ENCODE measurements around the gene GALNT5. TPM values are rescaled to one million over a fixed set of nuclear protein-coding genes. Genes with fewer than 3 reads are reported as not detected.
A peak's percentile ranks its signal among the peaks of the same experiment; 100 is the strongest.

The GALNT5 gene
- total RNA-seq, 1 donor from 2014 or later = 2.2 TPM

DNA sequence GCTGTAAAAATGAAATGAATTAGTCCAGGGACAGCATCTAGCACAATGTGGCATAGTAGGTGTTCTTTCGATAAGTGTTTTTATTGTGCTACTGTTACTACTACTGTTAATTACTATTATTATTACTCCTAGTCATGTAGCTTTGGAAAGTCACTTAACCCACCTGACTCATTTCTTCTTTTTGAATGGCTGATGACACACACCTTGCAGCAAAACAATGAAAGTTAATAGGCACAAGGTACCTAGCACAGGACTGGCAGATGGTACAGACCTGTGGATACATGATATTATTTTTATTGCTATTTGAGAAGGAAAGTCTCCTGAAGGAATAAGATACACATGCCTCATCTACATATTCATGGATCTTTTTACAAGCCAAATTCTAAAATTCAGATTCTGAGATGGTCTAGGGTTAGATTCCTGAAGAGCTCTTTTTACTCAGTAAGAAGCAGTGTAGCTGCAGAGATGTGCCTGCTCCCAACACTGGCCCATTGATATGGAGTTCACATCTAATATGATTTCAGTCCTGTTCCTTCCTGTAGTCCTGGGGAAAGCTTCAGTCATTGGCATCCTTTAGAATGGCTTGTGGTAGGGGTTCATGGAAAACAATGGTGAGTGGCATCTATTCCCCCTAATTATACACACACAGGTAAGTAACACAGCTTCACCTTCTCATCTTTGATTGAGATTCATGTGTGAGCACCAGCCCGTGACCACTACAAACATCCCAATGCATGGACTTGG is 76.0 kb downstream of the GALNT5 start:
- no peaks in the 10 kb centered on the region for H3K27me3 ChIP-seq (ENCODE audit: insufficient read depth, low read length)

DNA sequence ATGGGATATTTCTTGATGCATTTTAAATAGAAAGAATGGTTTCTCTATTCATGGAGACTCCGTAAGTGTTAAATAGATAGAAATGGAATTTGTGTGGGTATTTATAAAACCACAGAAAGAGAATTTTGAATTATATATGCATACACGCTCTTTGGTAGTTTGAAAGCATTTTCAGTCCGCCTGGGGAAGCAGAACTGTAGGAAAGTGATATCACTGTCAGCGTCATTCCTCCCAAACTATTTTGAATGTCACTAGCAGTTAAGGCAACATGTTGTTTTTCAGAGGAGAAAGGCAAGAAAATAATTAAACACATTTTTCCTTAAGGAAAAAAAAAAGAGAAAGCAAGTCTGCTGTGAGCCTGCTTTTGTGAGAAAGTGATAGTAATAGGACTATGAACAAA is 76.8 kb downstream of the GALNT5 start:
- Mint-ChIP-seq H3K36me3 (ENCODE audit: low read depth, unreplicated experiment) (no peaks in the 10 kb centered on the region), H3K27ac (ENCODE audit: unreplicated experiment) (no peak overlapping the region), H3K4me3 (ENCODE audit: unreplicated experiment) (no peak overlapping the region), H3K27me3 (ENCODE audit: low read depth, unreplicated experiment) (no peaks in the 10 kb centered on the region), H3K9me3 (ENCODE audit: unreplicated experiment) (no peaks in the 10 kb centered on the region), H3K4me1 (ENCODE audit: low read depth, unreplicated experiment) (no peaks in the 10 kb centered on the region)
- Histone ChIP-seq H2AFZ (ENCODE audit: low read depth, low read length) (no peak overlapping the region), H3K27ac (ENCODE audit: low read depth, low read length) (no peak overlapping the region), H4K20me1 (ENCODE audit: insufficient read depth, low read length) (no peaks in the 10 kb centered on the region), H3K9ac (ENCODE audit: low read length) (no peak overlapping the region), H3K36me3 (ENCODE audit: insufficient read depth, low read length) (no peaks in the 10 kb centered on the region), H3K4me1 (ENCODE audit: insufficient read depth, low read length) (no peaks in the 10 kb centered on the region), H3K27me3 (ENCODE audit: insufficient read depth, low read length) (no peaks in the 10 kb centered on the region), H3K9me3 (ENCODE audit: insufficient read depth, low read depth, low read length) (no peaks in the 10 kb centered on the region), H3K4me2 (ENCODE audit: low read length) (no peak overlapping the region), H3K79me2 (ENCODE audit: insufficient read depth, low read length) (no peaks in the 10 kb centered on the region), H3K4me3 (ENCODE audit: insufficient read depth, low read depth, low read length) (no peak overlapping the region)
- TF ChIP-seq EZH2 (IDR thresholded peaks at IDR 0.05; ENCODE audit: insufficient read depth, low read length) (no peak), CTCF (IDR thresholded peaks at IDR 0.05; ENCODE audit: insufficient read depth, low read depth, low read length) (no peak)
- DNase-seq (ENCODE audit: low read depth) = no peak
- FAIRE-seq = no peak

More for the DNA sequence above, 76.0 kb downstream of the GALNT5 start:
- H3K9me3 Mint-ChIP-seq (ENCODE audit: unreplicated experiment) = no peaks in the 10 kb centered on the region
- no peaks in the 10 kb centered on the region for H3K4me1 ChIP-seq (ENCODE audit: insufficient read depth, low read length)
- no peaks in the 10 kb centered on the region for H3K36me3 ChIP-seq (ENCODE audit: insufficient read depth, low read length)
- H3K79me2 ChIP-seq (ENCODE audit: insufficient read depth, low read length) = no peaks in the 10 kb centered on the region
- DNase-seq (ENCODE audit: low read depth) (no peak), FAIRE-seq (no peak)
- no peak overlapping the region for H3K4me2 ChIP-seq (ENCODE audit: low read length)
- H3K36me3 Mint-ChIP-seq (ENCODE audit: low read depth, unreplicated experiment) = no peaks in the 10 kb centered on the region
- no peak for TF ChIP-seq EZH2 (IDR thresholded peaks at IDR 0.05; ENCODE audit: insufficient read depth, low read length)
- TF ChIP-seq CTCF (IDR thresholded peaks at IDR 0.05; ENCODE audit: insufficient read depth, low read depth, low read length) = no peak
- H3K9me3 ChIP-seq (ENCODE audit: insufficient read depth, low read depth, low read length) = no peaks in the 10 kb centered on the region
- no peaks in the 10 kb centered on the region for H3K27me3 Mint-ChIP-seq (ENCODE audit: low read depth, unreplicated experiment)
- H3K27ac ChIP-seq (ENCODE audit: low read depth, low read length) = no peak overlapping the region
- no peaks in the 10 kb centered on the region for H4K20me1 ChIP-seq (ENCODE audit: insufficient read depth, low read length)
- no peak overlapping the region for H3K27ac Mint-ChIP-seq (ENCODE audit: unreplicated experiment)
- H3K4me3 ChIP-seq (ENCODE audit: insufficient read depth, low read depth, low read length) = no peak overlapping the region
- H3K4me1 Mint-ChIP-seq (ENCODE audit: low read depth, unreplicated experiment) = no peaks in the 10 kb centered on the region
- no peak overlapping the region for H3K9ac ChIP-seq (ENCODE audit: low read length)
- no peak overlapping the region for H3K4me3 Mint-ChIP-seq (ENCODE audit: unreplicated experiment)
- H2AFZ ChIP-seq (ENCODE audit: low read depth, low read length) = no peak overlapping the region

DNA sequence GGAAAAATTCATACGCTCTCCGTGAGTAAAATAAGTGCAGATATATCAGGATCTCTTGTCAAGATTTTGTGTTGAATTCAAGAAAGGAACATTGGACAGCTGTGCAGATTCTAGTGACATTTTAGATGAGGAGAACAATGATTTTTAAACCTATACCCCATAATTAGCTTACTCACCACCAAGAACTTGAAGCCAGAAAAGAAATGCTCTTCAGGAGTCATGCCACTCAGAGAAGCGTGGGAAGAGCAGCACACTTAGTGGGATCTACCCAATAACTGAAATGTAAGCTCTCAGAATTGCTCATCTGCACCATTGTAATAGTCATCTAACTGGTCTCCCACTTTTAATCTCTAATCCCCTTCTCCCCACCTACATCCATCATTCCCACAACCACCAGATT is 77.3 kb downstream of the GALNT5 start:
- DNase-seq (ENCODE audit: low read depth) (no peak), FAIRE-seq (peak; percentile 17)
- H3K36me3 ChIP-seq (ENCODE audit: insufficient read depth, low read length) = no peaks in the 10 kb centered on the region
- no peak for TF ChIP-seq CTCF (IDR thresholded peaks at IDR 0.05; ENCODE audit: insufficient read depth, low read depth, low read length)
- no peak for TF ChIP-seq EZH2 (IDR thresholded peaks at IDR 0.05; ENCODE audit: insufficient read depth, low read length)
- H3K4me1 ChIP-seq (ENCODE audit: insufficient read depth, low read length) = no peaks in the 10 kb centered on the region
- no peaks in the 10 kb centered on the region for H4K20me1 ChIP-seq (ENCODE audit: insufficient read depth, low read length)
- Mint-ChIP-seq H3K27ac (ENCODE audit: unreplicated experiment) (no peak overlapping the region), H3K4me3 (ENCODE audit: unreplicated experiment) (no peak overlapping the region), H3K36me3 (ENCODE audit: low read depth, unreplicated experiment) (no peaks in the 10 kb centered on the region), H3K9me3 (ENCODE audit: unreplicated experiment) (no peaks in the 10 kb centered on the region), H3K27me3 (ENCODE audit: low read depth, unreplicated experiment) (no peaks in the 10 kb centered on the region), H3K4me1 (ENCODE audit: low read depth, unreplicated experiment) (no peaks in the 10 kb centered on the region)
- no peaks in the 10 kb centered on the region for H3K9me3 ChIP-seq (ENCODE audit: insufficient read depth, low read depth, low read length)
- H3K9ac ChIP-seq (ENCODE audit: low read length) = no peak overlapping the region
- no peak overlapping the region for H3K4me2 ChIP-seq (ENCODE audit: low read length)
- H3K79me2 ChIP-seq (ENCODE audit: insufficient read depth, low read length) = no peaks in the 10 kb centered on the region
- H2AFZ ChIP-seq (ENCODE audit: low read depth, low read length) = no peak overlapping the region
- no peak overlapping the region for H3K27ac ChIP-seq (ENCODE audit: low read depth, low read length)
- H3K27me3 ChIP-seq (ENCODE audit: insufficient read depth, low read length) = no peaks in the 10 kb centered on the region
- no peak overlapping the region for H3K4me3 ChIP-seq (ENCODE audit: insufficient read depth, low read depth, low read length)
